Vagina (tissue), 2 donors: Measurements from ENCODE around the gene ACOX3. TPM values are rescaled to one million over a fixed set of nuclear protein-coding genes. Genes with fewer than 3 reads are reported as not detected.

Source experiments
- DNase-seq, 2 donors: peaks; one replicate each; pipeline ENCODE4 v3.0.0-alpha.2; 2017; ENCODE audit errors: extremely low spot score in 2 of 2
- H3K27ac ChIP-seq: fragments of 200-600 bp; sonication (generic); one replicate; pipeline ENCODE4 v1.5.1; 2019
- H3K27me3 ChIP-seq: fragments of 200-600 bp; sonication (generic); one replicate; pipeline ENCODE4 v1.5.1; 2019
- H3K36me3 ChIP-seq, 2 donors: fragments of 200-600 bp; sonication (generic); one replicate each; pipeline ENCODE4 v1.5.1; 2017 to 2019
- H3K4me1 ChIP-seq: fragments of 200-600 bp; sonication (generic); one replicate; pipeline ENCODE4 v1.5.1; 2019
- H3K4me3 ChIP-seq, 2 donors: fragments of 200-600 bp; sonication (generic); 1 replicate in 1 of 2; 2 replicates in 1 of 2; pipeline ENCODE4 v1.5.1; 2016 to 2019
- H3K9me3 ChIP-seq: fragments of 200-600 bp; sonication (generic); one replicate; pipeline ENCODE4 v1.5.1; 2019
- CTCF ChIP-seq, 3 experiments: fragments of 450-650 bp in 2 of 3; fragments of 200-600 bp in 1 of 3; sonication (generic) in 1 of 3; IDR thresholded peaks; one replicate each; pipeline ENCODE4 v1.5.1; 2017 to 2019; ENCODE audit warnings: antibody characterized with exemption in 3 of 3, mild to moderate bottlenecking in 2 of 3, moderate library complexity in 2 of 3
- POLR2A ChIP-seq, 2 donors: fragments of 450-650 bp; IDR thresholded peaks; one replicate each; pipeline ENCODE4 v1.6.1; 2017; ENCODE audit warnings: antibody characterized with exemption in 2 of 2, mild to moderate bottlenecking in 2 of 2, moderate library complexity in 2 of 2
- POLR2AphosphoS5 ChIP-seq, 2 donors: sonication (generic); formaldehyde crosslinking; IDR thresholded peaks; one replicate each; pipeline ENCODE4 v1.9.0; 2017; ENCODE audit warnings: antibody characterized with exemption in 2 of 2, mild to moderate bottlenecking in 2 of 2, low read depth in 1 of 2; ENCODE audit not compliant: insufficient read depth in 1 of 2
- intact Hi-C: fragments of 100-400 bp; cut with DNase I; formaldehyde crosslinking; loops from one replicate; pipeline ENCODE4 v1.15.1; 2023
- total RNA-seq: library from RNA; depleted of rRNA; stranded (reverse); fragments of >200 nt; gene quantifications from one replicate; pipeline ENCODE4 v1.2.3, GENCODE V29; 2016

ACOX3 gene
- total RNA-seq, 1 donor from 2014 or later, result 46.9 TPM

DNA sequence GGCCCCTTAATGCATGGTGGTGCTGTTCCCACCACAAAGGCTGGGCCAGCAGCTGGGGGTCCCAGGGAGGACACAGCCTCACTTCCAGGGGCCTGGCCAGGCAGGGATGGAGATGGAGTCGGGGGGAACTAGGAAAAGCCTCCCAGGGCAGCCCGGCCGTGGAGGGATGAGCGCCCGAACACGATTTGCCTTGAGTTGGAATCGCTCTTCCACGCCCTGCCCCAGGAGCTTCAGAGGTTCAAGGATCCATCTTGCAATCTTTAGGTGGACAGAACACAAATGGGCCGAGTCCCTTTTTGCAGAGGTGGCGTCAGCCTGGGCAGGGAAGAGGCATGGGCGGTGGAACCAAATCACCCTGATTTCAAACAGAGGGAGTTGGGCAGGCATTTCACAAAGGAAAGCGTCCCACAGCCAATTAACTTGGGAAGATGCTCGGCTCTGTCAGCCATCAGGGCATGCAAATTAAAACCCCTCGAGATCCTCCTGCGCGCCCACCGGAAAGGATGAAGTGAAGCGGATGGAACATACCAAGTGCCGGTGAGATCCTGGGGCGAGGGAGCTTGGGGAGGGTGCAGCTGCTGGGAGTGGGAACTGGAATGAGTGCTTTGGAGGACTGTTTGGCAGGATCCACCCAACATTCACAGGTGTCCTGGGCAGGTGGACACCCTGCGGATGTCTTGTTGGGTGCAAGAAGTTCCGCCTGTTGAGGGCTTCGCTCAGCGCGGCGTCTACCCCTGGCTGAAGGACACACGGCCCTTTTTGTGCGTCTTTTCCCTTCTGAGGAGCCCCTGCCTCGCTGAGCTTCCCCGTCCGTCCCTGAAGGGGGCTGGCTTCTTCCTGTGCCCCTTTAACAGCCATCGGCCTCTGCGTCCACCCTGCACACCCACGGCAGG is 95.2 kb downstream of the ACOX3 start:
- Histone ChIP-seq H3K9me3 (no peaks in the 10 kb centered on the region), H3K4me1 (peaks cover 25% of the 10 kb centered on the region), H3K27ac (no peak overlapping the region), H3K36me3 (no peaks in the 10 kb centered on the region), H3K4me3 (no peak overlapping the region), H3K27me3 (no peaks in the 10 kb centered on the region)
- intact Hi-C loops, result no loop called here
- no peak for TF ChIP-seq POLR2AphosphoS5 (IDR thresholded peaks at IDR 0.05; ENCODE audit: insufficient read depth in 1 of 2, low read depth in 1 of 2)
- no peak for TF ChIP-seq POLR2A (IDR thresholded peaks at IDR 0.05)
- no peak for TF ChIP-seq CTCF (IDR thresholded peaks at IDR 0.05)
- DNase-seq, result peak; percentile 69 to 91

DNA sequence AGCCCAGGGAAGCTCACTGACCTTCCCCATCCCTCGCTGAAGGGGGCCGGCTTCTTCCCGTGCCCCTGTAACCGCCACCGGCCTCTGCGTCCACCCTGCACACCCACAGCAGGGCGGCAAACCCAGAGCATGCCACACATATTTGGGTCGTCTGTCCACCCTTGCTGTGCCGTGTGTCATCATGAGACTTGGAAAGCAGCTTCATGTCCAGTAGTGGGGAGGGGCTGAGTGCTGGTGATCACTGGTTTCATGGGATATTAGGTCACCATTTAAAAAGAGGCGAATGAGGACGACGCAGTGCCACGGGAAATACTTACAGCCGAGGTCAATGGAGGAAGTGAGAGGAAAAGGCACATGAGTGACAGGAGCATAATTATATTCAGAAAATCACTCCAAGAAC is 96.1 kb downstream of the ACOX3 start:
- no peaks in the 10 kb centered on the region for H3K27me3 ChIP-seq
- H3K27ac ChIP-seq, result no peak overlapping the region
- peak; percentile 37 to 79 for DNase-seq
- TF ChIP-seq POLR2AphosphoS5 (IDR thresholded peaks at IDR 0.05; ENCODE audit: insufficient read depth in 1 of 2, low read depth in 1 of 2) (no peak), CTCF (IDR thresholded peaks at IDR 0.05) (no peak), POLR2A (IDR thresholded peaks at IDR 0.05) (no peak)
- peaks cover 25% of the 10 kb centered on the region for H3K4me1 ChIP-seq
- intact Hi-C loops, result no loop called here
- H3K9me3 ChIP-seq, result no peaks in the 10 kb centered on the region
- no peak overlapping the region for H3K4me3 ChIP-seq
- no peaks in the 10 kb centered on the region for H3K36me3 ChIP-seq

- H3K4me3 ChIP-seq, result no peak overlapping the region
- peak in 1 of 2 donors; percentile 58 for DNase-seq
- no peaks in the 10 kb centered on the region for H3K9me3 ChIP-seq
- intact Hi-C loops, result no loop called here
- no peaks in the 10 kb centered on the region for H3K27me3 ChIP-seq
- TF ChIP-seq POLR2AphosphoS5 (IDR thresholded peaks at IDR 0.05; ENCODE audit: insufficient read depth in 1 of 2, low read depth in 1 of 2), result no peak
- TF ChIP-seq POLR2A (IDR thresholded peaks at IDR 0.05), result no peak
- no peak for TF ChIP-seq CTCF (IDR thresholded peaks at IDR 0.05)
- no peaks in the 10 kb centered on the region for H3K36me3 ChIP-seq
- peaks cover 25% of the 10 kb centered on the region for H3K4me1 ChIP-seq
- peak overlapping the region; percentile 76 for H3K27ac ChIP-seq
Observed at GRCh38 chr4:8343967-8344331, 96.6 kb downstream of the ACOX3 start.

- no peaks in the 10 kb centered on the region for H3K9me3 ChIP-seq
- H3K27me3 ChIP-seq, result no peaks in the 10 kb centered on the region
- intact Hi-C loops, result no loop called here
- peak; percentile 85 for DNase-seq
- TF ChIP-seq POLR2AphosphoS5 (IDR thresholded peaks at IDR 0.05; ENCODE audit: insufficient read depth in 1 of 2, low read depth in 1 of 2) (no peak), CTCF (IDR thresholded peaks at IDR 0.05) (no peak), POLR2A (IDR thresholded peaks at IDR 0.05) (no peak)
- H3K4me3 ChIP-seq, result no peak overlapping the region
- H3K36me3 ChIP-seq, result no peaks in the 10 kb centered on the region
- H3K27ac ChIP-seq, result peak overlapping the region; percentile 76
- H3K4me1 ChIP-seq, result peaks cover 25% of the 10 kb centered on the region
Observed at GRCh38 chr4:8343262-8343966, 97.1 kb downstream of the ACOX3 start.
